HCT116 (cell line): ENCODE results near the gene SMURF1.

Experiments
- EZH2 ChIP-seq: fragments of 200-600 bp; sonication (generic); IDR thresholded peaks from 2 replicates; pipeline ENCODE4 v1.6.1; 2017; ENCODE audit warnings: antibody characterized with exemption, mixed run types
- JUND ChIP-seq: IDR thresholded peaks from 2 replicates; pipeline ENCODE4 v1.6.1; 2012
- POLR2A ChIP-seq: IDR thresholded peaks from 2 replicates; pipeline ENCODE4 v1.7.0; 2011; ENCODE audit warnings: borderline replicate concordance; ENCODE audit not compliant: insufficient read depth, insufficient read length; ENCODE audit errors: extremely low read depth
- RAD21 ChIP-seq: IDR thresholded peaks from 2 replicates; pipeline ENCODE4 v1.6.1; 2012; ENCODE audit warnings: low read depth, mild to moderate bottlenecking
- SIN3A ChIP-seq: IDR thresholded peaks from 2 replicates; pipeline ENCODE4 v1.6.1; 2012; ENCODE audit warnings: low read depth
- SP1 ChIP-seq: IDR thresholded peaks from 2 replicates; pipeline ENCODE4 v1.6.1; 2012; ENCODE audit warnings: low read depth
- YY1 ChIP-seq: IDR thresholded peaks from 2 replicates; pipeline ENCODE4 v1.6.1; 2011; ENCODE audit warnings: low read length, low read depth, moderate library complexity, mild to moderate bottlenecking; ENCODE audit not compliant: insufficient replicate concordance; ENCODE audit errors: extremely low read depth
- ZNF274 ChIP-seq: fragments of 200-500 bp; sonication (Bioruptor generic); IDR thresholded peaks from 2 replicates; pipeline ENCODE4 v1.6.1; 2014; ENCODE audit warnings: mild to moderate bottlenecking, low read depth, low read length, inconsistent platforms
- TF ChIP-seq, protein P1 (sequence below), 3 experiments: fragments of 200-600 bp in 1 of 3; sonication (generic) in 1 of 3; IDR thresholded peaks in 2 of 3; conservative IDR thresholded peaks in 1 of 3; 2 replicates each; pipeline ENCODE4 v1.5.1; 2012 to 2017; ENCODE audit warnings: low read depth in 2 of 3, low read length in 2 of 3, antibody characterized with exemption in 1 of 3, borderline replicate concordance in 1 of 3, control low read depth in 1 of 3, mild to moderate bottlenecking in 1 of 3, mixed read lengths in 1 of 3, mixed run types in 1 of 3, moderate library complexity in 1 of 3; ENCODE audit not compliant: insufficient read depth in 1 of 3
- TF ChIP-seq, protein P2 (sequence below): IDR thresholded peaks from 2 replicates; pipeline ENCODE4 v1.6.1; 2012
- TF ChIP-seq, protein P3 (sequence below): IDR thresholded peaks from 2 replicates; pipeline ENCODE4 v1.6.1; 2011; ENCODE audit warnings: mild to moderate bottlenecking, low read length, moderate library complexity; ENCODE audit not compliant: insufficient replicate concordance; ENCODE audit errors: extremely low read depth

DNA sequence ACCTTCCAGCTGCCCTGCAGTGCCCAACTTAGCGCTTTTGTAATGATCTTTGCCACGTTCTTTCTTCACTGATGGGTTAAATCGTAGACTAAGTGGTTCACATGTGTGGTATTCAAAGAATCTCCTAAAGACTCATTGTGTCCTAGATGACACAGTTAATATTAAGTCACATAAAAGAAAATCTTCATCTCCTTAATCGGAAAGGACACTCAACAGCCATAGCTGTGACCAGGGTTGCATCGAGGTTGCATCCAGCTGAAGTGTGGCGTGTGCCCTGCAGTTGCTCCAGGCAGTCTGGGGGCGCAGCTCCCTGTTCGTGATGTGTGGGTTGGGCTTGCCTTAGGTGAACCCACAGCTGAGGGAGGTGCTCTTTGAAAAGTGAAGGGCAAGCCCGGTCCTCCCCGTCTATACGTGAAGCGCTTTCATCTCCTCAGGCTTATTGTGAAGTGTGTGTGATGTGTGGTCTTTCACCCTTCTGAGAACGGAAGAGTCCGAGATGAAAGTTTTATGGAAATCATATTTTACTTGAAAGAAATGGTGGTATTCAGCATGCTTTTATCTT is 142.9 kb downstream of the SMURF1 start:
- TF ChIP-seq, protein P1, sequence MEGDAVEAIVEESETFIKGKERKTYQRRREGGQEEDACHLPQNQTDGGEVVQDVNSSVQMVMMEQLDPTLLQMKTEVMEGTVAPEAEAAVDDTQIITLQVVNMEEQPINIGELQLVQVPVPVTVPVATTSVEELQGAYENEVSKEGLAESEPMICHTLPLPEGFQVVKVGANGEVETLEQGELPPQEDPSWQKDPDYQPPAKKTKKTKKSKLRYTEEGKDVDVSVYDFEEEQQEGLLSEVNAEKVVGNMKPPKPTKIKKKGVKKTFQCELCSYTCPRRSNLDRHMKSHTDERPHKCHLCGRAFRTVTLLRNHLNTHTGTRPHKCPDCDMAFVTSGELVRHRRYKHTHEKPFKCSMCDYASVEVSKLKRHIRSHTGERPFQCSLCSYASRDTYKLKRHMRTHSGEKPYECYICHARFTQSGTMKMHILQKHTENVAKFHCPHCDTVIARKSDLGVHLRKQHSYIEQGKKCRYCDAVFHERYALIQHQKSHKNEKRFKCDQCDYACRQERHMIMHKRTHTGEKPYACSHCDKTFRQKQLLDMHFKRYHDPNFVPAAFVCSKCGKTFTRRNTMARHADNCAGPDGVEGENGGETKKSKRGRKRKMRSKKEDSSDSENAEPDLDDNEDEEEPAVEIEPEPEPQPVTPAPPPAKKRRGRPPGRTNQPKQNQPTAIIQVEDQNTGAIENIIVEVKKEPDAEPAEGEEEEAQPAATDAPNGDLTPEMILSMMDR (IDR thresholded peaks at IDR 0.05 in 2 of 3, conservative IDR thresholded peaks at IDR 0.05 in 1 of 3; ENCODE audit: borderline replicate concordance in 1 of 3, insufficient read depth in 1 of 3, low read depth in 2 of 3, low read length in 2 of 3): no peak
- TF ChIP-seq POLR2A: no peak
- TF ChIP-seq SIN3A: no peak
- no peak for TF ChIP-seq SP1
- no peak for TF ChIP-seq YY1
- TF ChIP-seq JUND: no peak
- TF ChIP-seq, protein P2, sequence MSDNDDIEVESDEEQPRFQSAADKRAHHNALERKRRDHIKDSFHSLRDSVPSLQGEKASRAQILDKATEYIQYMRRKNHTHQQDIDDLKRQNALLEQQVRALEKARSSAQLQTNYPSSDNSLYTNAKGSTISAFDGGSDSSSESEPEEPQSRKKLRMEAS: no peak
- no peak for TF ChIP-seq ZNF274
- no peak for TF ChIP-seq EZH2
- TF ChIP-seq RAD21: no peak
- TF ChIP-seq, protein P3, sequence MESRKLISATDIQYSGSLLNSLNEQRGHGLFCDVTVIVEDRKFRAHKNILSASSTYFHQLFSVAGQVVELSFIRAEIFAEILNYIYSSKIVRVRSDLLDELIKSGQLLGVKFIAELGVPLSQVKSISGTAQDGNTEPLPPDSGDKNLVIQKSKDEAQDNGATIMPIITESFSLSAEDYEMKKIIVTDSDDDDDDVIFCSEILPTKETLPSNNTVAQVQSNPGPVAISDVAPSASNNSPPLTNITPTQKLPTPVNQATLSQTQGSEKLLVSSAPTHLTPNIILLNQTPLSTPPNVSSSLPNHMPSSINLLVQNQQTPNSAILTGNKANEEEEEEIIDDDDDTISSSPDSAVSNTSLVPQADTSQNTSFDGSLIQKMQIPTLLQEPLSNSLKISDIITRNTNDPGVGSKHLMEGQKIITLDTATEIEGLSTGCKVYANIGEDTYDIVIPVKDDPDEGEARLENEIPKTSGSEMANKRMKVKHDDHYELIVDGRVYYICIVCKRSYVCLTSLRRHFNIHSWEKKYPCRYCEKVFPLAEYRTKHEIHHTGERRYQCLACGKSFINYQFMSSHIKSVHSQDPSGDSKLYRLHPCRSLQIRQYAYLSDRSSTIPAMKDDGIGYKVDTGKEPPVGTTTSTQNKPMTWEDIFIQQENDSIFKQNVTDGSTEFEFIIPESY: no peak
